ENCODE data around the gene SCART1.
"Not testable (repeated sequence)": the region's sequence is repeated elsewhere in the genome, so short reads cannot be mapped to it uniquely, and the experiment has no call there.

SCART1 gene

DNA sequence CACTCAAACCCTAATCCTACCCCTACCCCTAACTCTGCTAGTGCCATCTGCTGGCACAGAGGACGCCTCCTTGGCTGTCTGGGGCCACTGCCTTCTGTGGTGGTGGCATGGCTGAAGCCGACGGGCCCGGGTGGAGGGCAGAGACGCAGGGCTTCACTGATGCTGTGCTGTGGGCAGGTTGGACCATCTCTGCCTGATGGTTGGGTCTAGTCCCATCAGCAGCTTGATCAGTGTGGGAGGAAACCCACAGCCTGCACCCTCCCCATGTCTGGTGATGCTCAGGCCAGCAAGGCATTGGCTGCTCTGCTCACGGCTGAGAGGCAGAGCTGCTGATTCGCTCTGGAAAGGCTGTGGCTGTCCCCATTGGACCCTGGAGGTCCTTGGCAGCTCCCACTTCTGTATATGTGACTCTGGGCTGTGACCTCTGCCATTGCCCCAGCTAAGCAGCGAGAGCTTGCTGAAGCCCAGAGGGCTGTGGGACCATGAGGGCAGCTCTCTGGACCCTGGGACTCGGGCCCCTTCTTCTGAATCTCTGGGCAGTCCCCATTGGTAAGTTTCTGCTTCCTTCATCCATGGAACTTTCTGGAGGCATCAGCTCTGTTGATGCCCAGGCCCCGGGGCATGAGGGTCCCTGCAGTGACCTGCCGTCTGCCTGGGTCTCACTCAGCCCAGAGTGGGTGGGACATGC lies at the start of gene SCART1:
Gene SCART1 (plus strand): TSS at position 430 of the 688 bp plus-strand sequence. CDS start 53 bp downstream, at position 483.
- no peak for FAIRE-seq

GRCh38 chr10:133405272-133405671 lies 48.5 kb upstream of the SCART1 start:
- FAIRE-seq = no peak

DNA sequence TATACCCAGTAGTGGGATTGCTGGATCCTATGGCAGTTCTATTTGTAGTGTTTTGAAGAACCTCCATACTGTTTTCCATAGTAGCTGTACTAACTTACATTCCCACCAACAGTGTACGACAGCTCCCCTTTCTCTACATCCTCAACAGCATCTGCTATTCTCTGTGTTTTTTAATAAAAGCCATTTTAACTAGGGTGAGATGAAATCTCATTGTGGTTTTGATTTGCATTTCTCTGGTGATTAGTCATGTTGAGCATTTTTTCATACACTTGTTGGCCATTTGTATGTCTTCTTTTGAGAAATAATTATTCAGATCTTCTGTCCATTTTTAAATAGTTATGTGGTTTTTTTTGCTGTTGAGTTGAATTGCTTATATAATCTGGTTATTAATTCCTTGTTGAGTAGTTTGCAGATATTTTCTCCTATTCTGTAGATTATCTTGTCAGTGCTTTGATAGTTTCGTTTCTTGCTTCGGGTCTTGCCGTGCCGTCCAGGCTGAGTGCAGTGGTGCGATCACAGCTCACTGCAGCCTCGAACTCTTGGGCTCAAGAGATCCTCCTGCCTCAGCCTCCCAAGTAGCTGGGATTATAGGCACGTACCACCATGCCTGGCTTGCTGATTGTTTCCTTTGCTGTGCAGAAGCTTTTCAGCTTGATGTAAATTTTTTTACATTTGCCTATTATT lies 47.8 kb upstream of the SCART1 start:
- no peak for FAIRE-seq

- no peak for FAIRE-seq
Observed at GRCh38 chr10:133411523-133412380, 42.0 kb upstream of the SCART1 start.

- FAIRE-seq = no peak
Observed at GRCh38 chr10:133412381-133412711, 41.4 kb upstream of the SCART1 start.

DNA sequence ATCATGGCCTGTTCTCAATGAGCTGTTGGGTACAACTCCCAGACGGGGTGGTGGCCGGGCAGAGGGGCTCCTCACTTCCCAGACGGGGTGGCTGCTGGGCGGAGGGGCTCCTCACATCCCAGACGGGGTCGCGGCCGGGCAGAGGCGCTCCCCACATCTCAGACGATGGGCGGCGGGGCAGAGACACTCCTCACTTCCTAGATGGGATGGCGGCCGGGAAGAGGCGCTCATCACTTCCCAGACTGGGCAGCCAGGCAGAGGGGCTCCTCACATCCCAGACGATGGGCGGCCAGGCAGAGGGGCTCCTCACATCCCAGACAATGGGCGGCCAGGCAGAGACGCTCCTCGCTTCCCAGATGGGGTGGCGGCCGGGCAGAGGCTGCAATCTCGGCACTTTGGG lies 39.3 kb upstream of the SCART1 start:
- FAIRE-seq = not testable (repeated sequence)

GRCh38 chr10:133415752-133416151 lies 38.0 kb upstream of the SCART1 start:
- FAIRE-seq = no peak

GRCh38 chr10:133418289-133418993 lies 35.3 kb upstream of the SCART1 start:
- FAIRE-seq = no peak

DNA sequence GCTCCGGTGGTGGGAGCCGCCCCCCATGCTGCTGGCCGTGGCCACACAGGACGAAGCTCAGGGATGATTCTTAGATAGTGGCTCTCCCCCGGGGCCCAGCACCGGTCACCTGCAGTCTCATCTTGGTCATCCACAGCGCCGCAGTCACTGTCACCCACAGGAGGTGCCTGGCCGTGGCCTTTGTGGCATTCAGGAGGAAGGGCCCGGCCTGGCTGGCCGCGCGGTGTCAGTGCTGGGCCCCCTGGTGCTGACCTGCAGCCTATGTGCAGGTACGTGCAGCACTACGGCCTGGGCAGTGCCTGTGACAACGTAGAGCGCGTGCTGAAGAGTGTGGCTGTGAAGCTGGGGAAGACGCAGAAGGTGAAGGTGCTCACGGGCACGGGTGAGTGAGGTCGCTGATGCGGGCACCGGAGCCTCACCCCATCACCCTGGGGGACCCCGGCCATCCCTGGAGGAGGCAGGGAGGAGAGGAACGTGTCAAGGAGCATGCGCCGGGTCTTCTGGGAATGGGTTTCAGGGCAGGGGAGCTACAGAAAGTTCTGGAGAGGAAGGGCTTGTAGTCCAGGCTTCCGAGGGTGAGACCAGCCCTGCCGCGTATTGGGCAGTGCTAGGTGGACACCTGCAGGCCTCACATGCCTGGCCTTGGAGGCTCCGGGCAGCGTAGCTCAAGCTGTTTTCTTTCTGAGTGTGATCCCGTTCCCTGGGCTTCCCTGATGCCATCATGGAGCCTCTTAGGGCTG lies 34.4 kb upstream of the SCART1 start:
- no peak for FAIRE-seq

- FAIRE-seq = no peak
Observed at GRCh38 chr10:133420028-133420427, 33.7 kb upstream of the SCART1 start.

DNA sequence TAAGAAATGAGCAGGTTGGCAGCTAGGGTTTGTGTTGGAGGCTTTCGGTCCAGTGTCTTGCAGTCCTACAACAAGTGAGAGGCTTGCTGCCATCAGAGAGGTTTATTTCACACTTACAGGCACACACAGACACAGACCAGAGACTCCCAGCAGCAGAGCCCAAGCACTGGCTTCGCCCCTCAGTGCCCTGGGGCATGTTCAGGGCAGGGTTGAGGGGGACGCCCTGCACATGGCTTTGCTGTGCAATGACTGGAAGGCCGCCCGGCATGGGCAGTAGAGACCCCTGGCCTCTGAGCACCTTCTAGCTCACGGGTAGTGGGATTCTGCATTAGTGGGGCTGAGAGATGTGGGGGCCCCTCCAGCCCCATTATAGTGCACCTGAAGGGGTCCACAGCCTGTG lies 33.2 kb upstream of the SCART1 start:
- no peak for FAIRE-seq

GRCh38 chr10:133421336-133422222 lies 32.2 kb upstream of the SCART1 start:
- no peak for FAIRE-seq

- no peak for FAIRE-seq
Observed at GRCh38 chr10:133422223-133422806, 31.4 kb upstream of the SCART1 start.

DNA sequence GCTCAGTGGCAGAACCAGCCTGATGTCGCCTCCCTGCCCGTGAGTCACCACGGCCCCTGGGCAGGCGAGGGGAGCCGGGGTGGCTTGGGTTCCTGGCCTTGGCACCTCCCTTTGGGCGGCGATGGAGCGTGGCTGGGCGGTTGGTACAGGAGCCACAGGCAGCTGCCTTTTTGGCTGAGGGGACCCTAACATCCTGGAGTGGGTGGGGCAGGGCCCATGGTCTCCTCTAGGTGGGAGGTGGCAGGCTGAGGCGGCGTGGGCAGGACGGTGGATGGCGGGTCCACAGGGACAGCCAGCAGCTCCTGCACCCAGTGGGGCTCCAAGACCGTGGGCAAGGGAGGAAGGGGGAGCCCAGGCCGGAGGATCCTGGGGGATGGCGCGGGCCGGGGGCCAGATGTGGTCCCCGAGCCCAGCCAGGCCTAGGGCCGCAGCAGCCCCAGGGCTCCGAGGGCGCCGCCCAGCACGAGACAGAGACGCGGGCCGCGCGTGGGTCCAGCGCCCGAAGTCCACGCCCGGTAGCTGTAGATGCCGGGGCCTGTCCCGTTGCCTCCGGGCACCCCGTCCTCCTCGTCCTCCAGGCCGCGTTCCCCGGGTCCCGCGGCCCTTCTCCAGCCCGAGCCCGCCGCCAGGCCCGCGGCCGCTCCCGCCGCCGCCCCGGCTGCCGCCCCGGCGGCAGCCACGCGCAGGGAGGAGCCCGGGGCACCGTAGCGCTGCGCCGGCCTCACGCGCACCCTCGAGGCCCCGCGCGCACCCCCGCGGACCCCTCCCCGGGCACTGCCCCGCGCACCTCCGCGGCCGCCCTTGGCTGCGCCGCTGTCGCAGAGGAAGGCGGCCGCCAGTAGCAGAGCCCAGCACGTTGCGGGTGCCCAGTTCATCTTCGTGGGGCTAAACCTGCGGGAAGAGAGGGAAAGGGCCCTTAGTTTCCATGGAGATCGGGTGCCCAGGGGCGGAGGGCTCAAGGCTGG lies 30.7 kb upstream of the SCART1 start:
- no peak for FAIRE-seq

DNA sequence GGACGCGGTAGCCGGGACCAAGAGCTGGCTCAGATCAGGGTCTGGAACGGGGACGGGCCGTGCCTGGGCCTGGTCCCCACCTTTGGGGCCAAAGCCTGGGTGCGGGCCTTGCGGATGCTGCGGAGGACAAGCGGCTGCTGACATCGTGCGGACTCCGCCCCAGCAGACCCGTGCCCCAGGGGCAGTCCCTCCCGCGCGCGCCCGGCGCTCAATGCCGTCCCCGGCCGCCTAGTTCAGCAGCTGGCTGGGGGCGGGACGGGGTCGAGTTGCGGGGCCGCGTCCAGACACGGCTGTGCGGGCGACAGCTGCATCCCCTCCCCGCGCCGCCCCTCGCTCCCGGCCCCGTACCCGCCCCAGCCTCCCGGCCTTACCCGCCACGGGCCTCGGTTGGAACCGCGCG lies 29.6 kb upstream of the SCART1 start:
- FAIRE-seq = not testable (repeated sequence)

- FAIRE-seq = not testable (repeated sequence)
Observed at GRCh38 chr10:133424601-133425000, 29.1 kb upstream of the SCART1 start, which contains the start of gene SPRN. Gene SPRN (minus strand): TSS chr10:133424625. CDS start chr10:133423681, 944 bp downstream.

GRCh38 chr10:133429571-133429970 lies 24.2 kb upstream of the SCART1 start:
- FAIRE-seq = not testable (repeated sequence)

DNA sequence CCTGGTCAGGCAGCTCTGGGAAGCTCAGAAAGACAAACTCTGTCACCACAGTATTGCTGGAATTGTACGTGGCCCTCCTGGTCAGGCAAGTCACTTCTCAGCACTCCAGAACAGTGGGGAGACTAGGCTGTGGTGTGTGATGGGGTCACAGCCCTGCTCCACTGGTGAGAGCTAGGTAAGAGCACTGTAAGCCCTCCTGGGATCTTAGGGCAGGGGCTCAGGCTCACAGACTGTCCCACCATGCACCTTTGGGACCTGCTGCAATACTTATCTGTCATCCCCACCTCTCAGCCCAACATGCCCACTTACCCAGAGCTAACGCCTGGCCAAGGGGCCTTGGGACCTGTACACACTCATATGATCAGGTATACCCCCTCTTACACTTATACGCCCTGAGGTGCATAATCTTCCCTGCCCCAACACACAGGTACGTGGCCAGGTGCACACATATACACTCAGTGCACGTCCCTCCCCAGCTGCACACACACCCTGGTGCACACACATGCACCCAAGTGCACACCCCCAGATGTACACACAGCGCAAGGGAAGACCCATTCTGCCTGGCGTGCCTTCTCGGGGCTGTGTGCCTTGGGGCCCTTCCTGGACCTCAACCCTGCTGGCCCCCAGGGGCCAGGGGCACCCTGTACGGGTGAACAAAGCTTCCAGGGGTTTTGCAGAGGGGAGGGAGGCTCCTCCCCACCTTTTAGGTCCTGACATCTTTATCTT lies 21.7 kb upstream of the SCART1 start:
- FAIRE-seq = not testable (repeated sequence)

- not testable (repeated sequence) for FAIRE-seq
Observed at GRCh38 chr10:133432789-133433188, 21.0 kb upstream of the SCART1 start.

Measured in endometrium (tissue), 2 donors.